HG02642 (cell line): Measurements from ENCODE around the gene UFSP2.
A peak's percentile ranks its signal among the peaks of the same experiment; 100 is the strongest.

Source experiments
- ATAC-seq: cut with Tn5 transposase; IDR thresholded peaks from one replicate; pipeline ENCODE4 v1.9.1; 2021; ENCODE audit warnings: mild to moderate bottlenecking; ENCODE audit not compliant: unreplicated experiment, poor library complexity

The UFSP2 gene, protein sequence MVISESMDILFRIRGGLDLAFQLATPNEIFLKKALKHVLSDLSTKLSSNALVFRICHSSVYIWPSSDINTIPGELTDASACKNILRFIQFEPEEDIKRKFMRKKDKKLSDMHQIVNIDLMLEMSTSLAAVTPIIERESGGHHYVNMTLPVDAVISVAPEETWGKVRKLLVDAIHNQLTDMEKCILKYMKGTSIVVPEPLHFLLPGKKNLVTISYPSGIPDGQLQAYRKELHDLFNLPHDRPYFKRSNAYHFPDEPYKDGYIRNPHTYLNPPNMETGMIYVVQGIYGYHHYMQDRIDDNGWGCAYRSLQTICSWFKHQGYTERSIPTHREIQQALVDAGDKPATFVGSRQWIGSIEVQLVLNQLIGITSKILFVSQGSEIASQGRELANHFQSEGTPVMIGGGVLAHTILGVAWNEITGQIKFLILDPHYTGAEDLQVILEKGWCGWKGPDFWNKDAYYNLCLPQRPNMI

GRCh38 chr4:185425647-185426352 lies at the start of gene UFSP2:
TSS of gene UFSP2 (minus strand) at chr4:185425964. CDS start at chr4:185425868, 96 bp downstream.
- peak; percentile 94 for ATAC-seq

- ATAC-seq: no peak
These were observed 47.5 kb upstream of the UFSP2 start for GRCh38 chr4:185473247-185473646.

DNA sequence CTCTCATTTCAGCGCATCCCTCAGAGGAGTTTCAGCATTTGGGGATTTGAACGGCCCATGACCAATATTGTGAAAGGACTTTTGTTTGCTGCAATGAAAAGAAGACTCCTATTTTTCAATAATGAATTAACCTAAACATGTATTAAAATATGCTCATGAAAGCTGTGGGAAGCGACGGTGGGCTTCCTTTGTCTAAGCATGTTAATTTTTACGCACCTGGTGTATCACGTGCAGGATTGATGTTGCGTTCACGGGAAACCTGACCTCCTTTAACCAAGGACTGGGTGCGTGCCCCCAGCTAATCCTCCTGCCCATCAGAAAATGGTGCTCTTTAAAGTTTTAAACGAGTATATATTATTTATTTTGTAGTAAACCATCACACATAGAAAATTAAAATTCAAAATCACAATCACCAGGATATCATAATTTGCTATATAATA lies 46.4 kb upstream of the UFSP2 start:
- no peak for ATAC-seq

DNA sequence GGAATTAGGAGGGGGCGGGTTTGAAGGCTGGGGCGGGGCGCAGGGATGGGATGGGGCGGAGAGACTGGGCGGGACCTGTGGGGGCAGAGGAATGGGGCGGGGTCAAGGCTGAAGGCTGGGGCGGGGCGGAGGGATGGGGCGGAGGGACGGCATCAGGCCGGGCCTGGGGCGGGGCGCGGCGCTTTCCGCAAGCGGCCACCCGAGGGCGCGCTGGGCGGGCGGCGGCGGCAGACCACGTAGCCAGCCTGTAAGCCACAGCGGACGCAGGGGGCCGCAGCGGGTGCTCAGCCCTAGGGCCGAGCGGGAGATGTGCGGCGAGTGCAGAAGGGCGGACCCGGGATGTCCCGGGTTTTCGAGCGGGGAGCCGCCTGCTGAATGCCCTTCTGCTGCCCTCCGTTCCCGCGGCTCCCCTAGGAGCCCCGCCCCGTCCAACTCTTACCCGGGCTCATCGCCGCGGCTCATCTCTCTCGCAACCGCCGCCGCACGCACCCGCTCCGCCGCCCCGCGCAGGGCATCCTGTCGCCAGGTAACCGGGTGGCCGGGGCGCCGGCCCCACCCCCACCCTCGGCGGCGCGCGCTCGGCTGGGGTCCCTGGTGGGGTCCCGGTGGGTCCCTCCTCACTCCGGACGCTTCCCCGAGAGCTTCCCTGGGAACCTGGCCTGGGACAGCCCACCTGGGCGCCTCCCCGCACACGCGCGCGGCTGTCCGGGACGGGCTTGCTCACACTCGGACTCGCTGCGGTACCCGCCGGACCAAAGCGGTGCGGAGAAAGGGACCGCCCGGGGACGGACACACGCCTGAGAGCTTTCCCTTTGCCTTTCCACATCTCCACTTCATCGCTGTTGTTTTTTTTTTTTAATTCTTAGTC lies 45.7 kb upstream of the UFSP2 start, which contains the start of gene CCDC110:
Gene CCDC110, minus strand, starts transcription at position 499 of the 868 bp plus-strand sequence. Its CDS starts 50 bp downstream, at position 449.
- peak; percentile 95 for ATAC-seq

DNA sequence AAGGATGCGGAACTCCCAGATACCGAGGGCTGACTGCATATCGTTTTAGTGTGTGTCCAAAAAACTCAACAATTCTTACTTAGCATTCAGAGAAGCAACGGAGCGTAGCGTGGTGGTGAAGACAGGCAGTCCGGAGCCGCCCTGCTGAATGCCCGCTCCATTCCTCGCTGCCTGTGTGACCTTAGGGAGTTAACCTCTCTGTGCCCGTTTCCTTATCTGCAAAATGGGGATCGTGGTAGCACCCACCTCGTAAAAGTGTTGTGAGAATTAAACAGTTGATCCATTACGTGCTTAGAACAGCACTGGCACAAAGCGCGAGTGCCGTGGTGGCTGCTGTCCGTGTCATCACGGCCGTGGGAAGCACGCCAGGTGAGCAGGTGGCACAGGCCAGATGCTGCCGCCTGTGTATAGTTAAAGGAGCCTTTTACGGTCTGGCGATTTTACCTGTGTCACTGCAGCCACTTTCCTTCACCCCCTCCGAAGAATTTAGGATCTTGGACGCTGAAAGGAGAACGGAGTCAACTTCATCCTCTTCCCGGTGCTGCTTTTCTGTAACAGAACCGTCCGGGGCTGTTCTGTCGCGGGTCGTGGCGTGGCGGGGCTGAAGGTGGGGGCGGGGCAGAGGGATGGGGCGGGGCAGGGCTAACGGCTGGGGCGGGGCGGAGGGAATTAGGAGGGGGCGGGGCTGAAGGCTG lies 44.9 kb upstream of the UFSP2 start:
- ATAC-seq: peak; percentile 7

GRCh38 chr4:185469580-185470154 lies 43.9 kb upstream of the UFSP2 start:
- ATAC-seq: no peak

DNA sequence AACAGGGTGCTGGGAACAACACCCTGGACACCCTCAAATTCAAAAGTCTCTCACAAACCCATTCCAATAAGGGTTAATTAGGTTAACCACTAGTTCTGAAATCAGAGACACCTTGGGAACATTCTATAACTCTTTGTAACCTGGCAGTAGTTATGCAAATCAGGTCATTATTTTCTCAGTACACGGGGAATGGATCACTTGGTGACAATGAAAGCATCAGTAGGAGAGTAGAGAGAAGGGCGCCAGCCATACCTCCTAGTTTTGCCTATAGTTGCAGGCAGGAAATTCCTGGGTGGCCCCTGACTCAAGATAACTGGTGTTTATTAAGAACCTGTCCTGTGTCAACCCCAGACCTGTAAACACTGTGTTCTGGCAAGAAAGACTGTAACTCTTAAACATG lies 43.2 kb upstream of the UFSP2 start:
- ATAC-seq: no peak

DNA sequence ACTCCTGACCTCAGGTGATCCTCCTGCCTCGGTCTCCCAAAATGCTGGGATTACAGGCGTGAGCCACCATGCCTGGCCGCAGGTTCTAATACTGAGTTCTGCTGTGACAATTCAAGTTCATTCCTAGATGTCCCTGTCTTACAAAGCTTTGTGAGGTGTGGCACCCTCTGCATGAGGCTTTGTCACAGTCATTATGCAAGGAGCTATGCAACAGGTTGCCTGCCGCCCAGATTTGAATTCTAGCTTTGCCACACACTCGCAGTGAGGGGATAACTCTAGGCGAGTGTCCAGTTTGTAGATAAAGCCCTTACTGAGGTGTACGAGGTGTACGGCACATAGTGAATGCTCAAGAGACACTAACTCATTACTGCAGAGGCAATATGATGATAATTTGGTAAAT lies 42.2 kb upstream of the UFSP2 start:
- no peak for ATAC-seq

DNA sequence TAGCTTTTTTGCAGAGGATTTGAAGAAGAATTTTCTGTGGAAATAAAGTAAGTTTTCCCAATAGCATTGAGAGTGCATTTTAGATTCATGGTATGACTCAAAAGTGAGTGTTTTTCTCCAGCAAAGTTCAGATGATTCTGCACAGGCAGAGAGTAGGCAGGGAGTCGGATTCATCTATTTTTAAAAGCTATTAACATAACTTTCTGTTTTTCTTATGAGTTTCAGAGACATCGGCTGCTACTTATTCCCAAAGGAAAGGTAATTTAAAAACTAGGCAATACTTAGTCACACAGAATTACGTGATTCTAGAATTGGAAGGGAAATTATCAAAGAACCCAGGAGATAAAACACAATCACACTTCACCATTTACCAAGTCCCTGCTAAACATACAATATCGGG lies 41.3 kb upstream of the UFSP2 start:
- no peak for ATAC-seq

DNA sequence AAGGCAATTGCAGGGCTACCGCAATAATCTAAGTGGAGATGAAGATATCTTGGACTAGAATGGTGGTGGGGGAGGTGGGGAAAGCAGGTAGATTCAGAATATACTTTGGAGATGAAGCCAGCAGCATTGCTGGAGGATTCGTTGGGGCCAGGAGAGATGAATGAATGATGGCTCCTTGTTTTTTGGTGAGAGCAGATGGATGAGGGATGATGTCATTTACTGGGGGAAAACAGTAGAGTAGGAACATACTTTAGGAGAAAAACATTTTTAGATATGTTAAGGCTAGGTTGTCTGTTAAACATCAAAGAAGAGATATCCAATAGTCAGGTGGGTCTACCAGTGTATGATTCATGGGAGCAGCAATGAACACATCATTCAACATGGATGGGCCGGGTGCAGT lies 39.9 kb upstream of the UFSP2 start:
- no peak for ATAC-seq

DNA sequence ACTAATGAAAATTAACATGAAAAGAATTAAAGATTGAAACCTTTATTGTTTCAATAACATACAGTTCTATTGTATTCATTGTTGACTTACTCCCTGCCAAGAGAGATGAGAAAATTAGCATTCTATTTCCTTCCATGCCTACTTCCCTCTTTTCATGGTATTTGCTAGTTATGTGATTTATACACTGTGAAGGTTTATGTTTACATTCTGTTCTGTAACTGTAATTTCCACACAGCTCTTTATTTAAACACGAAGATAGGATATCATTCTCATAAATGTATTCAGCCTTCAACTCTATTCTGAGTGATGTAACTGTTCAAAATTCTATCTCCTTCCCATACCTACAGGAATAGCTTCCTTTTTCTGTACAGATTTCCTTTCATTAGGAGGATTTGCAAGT lies 39.1 kb upstream of the UFSP2 start:
- ATAC-seq: no peak

GRCh38 chr4:185464183-185464582 lies 38.4 kb upstream of the UFSP2 start:
- ATAC-seq: no peak

DNA sequence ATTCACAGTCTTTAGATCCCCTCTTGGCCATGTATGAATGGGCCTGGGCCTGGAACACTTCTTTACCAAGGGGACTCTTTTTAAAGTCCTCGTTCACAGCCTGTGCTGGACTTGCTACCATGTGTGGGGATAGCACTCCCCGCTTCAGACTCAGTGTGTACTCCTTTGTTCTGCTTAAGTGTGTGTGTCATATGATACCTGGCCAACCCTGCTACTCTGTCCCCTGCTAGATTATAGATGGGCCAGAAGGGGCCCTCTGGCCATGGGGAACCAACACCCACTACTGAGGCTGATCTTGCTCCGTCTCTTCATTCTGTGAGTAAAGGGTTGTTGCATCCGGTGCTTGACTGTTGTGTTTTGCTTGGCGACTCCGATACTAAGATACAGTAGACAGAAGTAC lies 37.8 kb upstream of the UFSP2 start:
- ATAC-seq: no peak

DNA sequence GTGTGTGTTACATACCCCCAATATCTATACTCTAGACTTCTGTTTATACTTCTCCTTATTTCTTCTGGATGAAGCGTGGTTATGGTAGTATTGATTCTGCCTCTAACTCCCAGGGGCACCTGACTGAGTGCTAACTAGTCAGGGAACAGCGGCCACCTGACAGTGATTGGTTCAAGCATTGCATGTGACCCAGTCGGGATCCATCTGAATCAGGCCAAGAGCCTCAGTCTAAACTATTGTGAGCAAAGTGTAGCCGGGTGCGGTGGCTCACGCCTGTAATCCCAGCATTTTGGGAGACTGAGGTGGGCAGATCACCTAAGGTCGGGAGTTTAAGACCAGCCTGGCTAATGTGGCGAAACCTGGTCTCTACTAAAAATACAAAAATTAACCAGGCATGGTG lies 35.8 kb upstream of the UFSP2 start:
- no peak for ATAC-seq

GRCh38 chr4:185457136-185457535 lies 31.4 kb upstream of the UFSP2 start:
- ATAC-seq: no peak

DNA sequence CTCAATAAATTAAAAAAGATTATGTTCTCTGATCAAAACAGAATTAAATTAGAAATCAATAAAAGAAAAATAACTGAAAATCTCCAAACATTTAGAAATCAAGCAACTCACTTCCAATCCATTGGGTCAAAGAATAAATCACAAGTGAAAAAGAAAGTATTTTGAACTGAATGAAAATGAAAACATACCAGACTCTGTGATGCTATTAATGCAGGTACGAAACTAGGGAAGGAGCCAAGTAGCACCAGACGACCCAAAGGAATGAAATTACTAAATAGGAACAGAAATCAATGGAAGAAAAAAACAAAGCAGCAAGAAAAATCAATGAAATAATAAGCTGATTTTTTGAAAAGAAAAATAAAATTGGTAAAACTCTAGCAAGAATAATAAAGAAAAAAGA lies 30.4 kb upstream of the UFSP2 start:
- ATAC-seq: no peak

GRCh38 chr4:185445209-185445608 lies 19.4 kb upstream of the UFSP2 start:
- no peak for ATAC-seq

GRCh38 chr4:185441479-185441878 lies 15.7 kb upstream of the UFSP2 start:
- no peak for ATAC-seq

DNA sequence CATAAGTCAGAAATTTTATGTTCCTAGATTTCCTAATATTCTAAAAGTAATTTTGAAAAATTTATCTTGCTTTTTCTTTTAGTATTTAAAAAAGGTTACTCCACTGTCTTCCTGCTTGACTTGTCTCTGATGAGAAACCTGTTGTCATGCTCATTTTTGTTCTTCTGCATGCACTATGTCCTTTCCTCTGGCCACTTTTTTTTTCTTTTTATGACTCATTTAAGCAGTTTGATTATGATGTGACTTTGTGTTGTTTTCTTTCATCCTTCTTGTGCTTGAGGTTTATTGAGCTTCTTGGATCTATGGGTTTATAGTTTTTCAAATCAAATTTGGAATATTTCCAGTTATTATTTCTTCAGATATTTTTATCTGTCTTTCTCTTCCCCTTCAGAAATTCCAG lies 12.0 kb upstream of the UFSP2 start:
- ATAC-seq: no peak

- ATAC-seq: no peak
These were observed 9.7 kb upstream of the UFSP2 start for GRCh38 chr4:185435466-185435865.
